ENCODE results near the gene MANBA.
A peak's percentile ranks its signal among the peaks of the same experiment; 100 is the strongest.
"Not testable (repeated sequence)": the region's sequence is repeated elsewhere in the genome, so short reads cannot be mapped to it uniquely, and the experiment has no call there.

The MANBA gene

GRCh38 chr4:102743352-102743751 lies 17.4 kb downstream of the MANBA start:
- not testable (repeated sequence) for H3K4me3 Mint-ChIP-seq; H3K4me1 Mint-ChIP-seq (ENCODE audit: low read depth); H3K27me3 Mint-ChIP-seq (ENCODE audit: low read depth); H3K27ac Mint-ChIP-seq
- Mint-ChIP-seq H3K36me3 (ENCODE audit: low read depth) (peaks cover 26% of the 10 kb centered on the region), H3K9me3 (peaks cover 25% of the 10 kb centered on the region)

GRCh38 chr4:102738802-102739201 lies 22.0 kb downstream of the MANBA start:
- Mint-ChIP-seq H3K36me3 (ENCODE audit: low read depth) (peaks cover 22% of the 10 kb centered on the region), H3K4me1 (ENCODE audit: low read depth) (peaks cover 18% of the 10 kb centered on the region), H3K9me3 (peaks cover 28% of the 10 kb centered on the region)
- not testable (repeated sequence) for H3K27me3 Mint-ChIP-seq (ENCODE audit: low read depth); H3K4me3 Mint-ChIP-seq; H3K27ac Mint-ChIP-seq

DNA sequence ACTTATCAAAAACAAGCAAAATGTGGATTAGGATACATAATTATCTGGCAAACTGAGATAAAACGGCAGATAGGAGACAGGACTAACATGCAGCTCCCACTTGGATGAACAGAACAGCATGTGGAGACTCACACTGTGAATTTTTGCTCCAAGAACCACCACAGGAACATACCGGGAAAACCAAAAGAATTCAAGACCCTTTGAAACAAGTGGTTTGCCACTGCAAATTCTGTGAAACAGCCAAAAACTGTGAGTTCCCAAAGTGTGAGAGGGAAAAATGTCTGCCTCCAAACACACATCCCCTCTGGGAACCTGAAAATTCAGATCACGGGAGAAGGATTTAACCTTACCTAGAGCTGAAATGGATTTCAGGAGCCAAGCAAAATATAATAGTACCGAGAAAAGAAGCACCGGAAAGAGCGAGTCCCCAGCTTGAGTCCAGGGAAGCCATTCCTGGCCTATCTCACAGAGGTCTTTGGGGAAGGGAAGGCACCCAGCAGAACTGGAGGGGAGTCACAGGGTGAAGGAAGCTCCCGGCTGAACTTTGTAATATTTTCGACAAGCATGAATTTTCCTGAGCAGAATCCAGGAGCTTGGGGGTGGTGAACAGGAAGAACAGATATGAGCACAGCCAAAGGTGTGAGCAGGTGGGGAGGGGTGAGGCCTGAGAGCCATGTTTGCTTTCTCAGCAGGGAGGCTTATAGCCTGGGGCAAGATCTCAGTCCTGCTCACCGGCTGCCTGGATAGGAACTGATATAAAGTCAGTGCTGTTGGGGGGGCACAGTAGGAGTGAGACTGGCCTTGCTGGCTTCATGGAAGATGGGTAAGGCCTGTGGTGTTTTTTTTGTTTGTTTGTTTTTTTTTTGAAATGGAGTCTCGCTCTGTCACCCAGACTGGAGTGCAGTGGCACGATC lies 23.9 kb downstream of the MANBA start:
- Mint-ChIP-seq H3K4me3 (no peak overlapping the region), H3K27me3 (ENCODE audit: low read depth) (no peaks in the 10 kb centered on the region), H3K9me3 (peaks cover 22% of the 10 kb centered on the region), H3K27ac (no peak overlapping the region), H3K4me1 (ENCODE audit: low read depth) (peaks cover 12% of the 10 kb centered on the region), H3K36me3 (ENCODE audit: low read depth) (peaks cover 13% of the 10 kb centered on the region)

GRCh38 chr4:102735582-102735981 lies 25.2 kb downstream of the MANBA start:
- H3K9me3 Mint-ChIP-seq, result peaks cover 21% of the 10 kb centered on the region
- no peaks in the 10 kb centered on the region for H3K27me3 Mint-ChIP-seq (ENCODE audit: low read depth)
- no peak overlapping the region for H3K27ac Mint-ChIP-seq
- peaks cover 11% of the 10 kb centered on the region for H3K4me1 Mint-ChIP-seq (ENCODE audit: low read depth)
- no peak overlapping the region for H3K4me3 Mint-ChIP-seq
- H3K36me3 Mint-ChIP-seq (ENCODE audit: low read depth), result peaks cover 7% of the 10 kb centered on the region

DNA sequence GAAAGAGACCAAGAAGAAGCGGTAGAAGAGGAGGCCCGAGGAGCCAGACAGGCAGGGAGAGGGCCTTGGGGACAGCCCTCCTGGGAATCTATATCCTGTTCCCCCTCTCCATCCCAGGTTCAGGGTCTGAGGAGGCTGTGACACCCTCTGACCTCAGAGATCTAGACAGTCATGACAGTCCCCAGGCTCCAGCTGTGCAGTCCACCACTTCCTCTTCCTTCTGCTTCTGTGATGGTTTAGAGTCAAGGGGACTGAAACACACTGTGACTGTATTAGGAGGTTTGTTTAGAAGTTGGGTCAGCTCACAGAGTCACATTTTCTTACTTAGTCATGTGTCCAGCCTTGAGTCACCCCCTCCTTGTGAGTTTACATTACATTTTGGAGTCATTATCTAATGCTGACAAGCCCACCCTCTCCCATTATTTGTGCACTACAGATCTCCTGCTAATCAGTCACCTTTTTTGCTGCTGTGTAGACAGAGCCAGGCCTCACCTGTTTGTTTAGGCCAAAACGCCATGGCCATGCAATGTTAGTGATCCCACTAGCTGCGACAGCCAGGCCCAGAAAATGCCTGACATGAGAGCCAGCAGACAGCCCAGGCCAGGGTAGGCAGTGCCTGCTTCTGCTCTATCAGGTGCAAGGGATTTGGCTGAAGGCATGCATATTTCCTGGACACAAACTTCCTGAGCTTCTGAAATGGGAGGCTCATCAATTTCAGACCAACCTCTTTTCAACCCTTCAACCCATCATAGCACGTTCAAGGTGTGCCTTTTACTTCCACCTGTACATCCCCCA lies 26.0 kb downstream of the MANBA start:
- H3K36me3 Mint-ChIP-seq (ENCODE audit: low read depth), result peaks cover 10% of the 10 kb centered on the region
- no peaks in the 10 kb centered on the region for H3K27me3 Mint-ChIP-seq (ENCODE audit: low read depth)
- no peak overlapping the region for H3K4me3 Mint-ChIP-seq
- H3K27ac Mint-ChIP-seq, result peak overlapping the region; percentile 66
- peaks cover 22% of the 10 kb centered on the region for H3K9me3 Mint-ChIP-seq
- peaks cover 11% of the 10 kb centered on the region for H3K4me1 Mint-ChIP-seq (ENCODE audit: low read depth)

- Mint-ChIP-seq H3K4me3 (no peak overlapping the region), H3K27ac (peak overlapping the region; percentile 66), H3K9me3 (peaks cover 15% of the 10 kb centered on the region), H3K36me3 (ENCODE audit: low read depth) (peaks cover 16% of the 10 kb centered on the region), H3K4me1 (ENCODE audit: low read depth) (peaks cover 11% of the 10 kb centered on the region), H3K27me3 (ENCODE audit: low read depth) (no peaks in the 10 kb centered on the region)
These were observed 26.7 kb downstream of the MANBA start for GRCh38 chr4:102734116-102734515.

DNA sequence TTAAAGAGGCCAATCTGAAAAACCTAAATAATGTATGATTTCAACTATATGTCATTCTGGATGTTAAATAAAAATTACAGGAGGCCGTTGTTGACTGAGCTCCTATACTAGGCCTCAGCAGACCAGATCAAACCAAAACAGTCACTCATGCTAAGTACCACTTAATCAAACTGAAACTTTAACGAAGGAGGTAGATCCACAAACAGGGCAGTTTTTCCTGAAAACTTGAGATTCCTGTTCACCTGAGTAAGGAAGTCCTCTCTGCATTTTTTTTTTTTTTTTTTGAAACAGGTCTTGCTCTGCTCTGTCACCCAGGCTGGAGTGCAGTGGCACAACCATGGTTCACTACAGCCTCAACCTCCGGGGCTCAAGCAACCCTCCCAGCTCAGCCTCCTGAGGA lies 27.7 kb downstream of the MANBA start:
- Mint-ChIP-seq H3K27ac (peak overlapping the region; percentile 32), H3K4me1 (ENCODE audit: low read depth) (peaks cover 11% of the 10 kb centered on the region), H3K27me3 (ENCODE audit: low read depth) (no peaks in the 10 kb centered on the region), H3K4me3 (no peak overlapping the region), H3K9me3 (peaks cover 5% of the 10 kb centered on the region), H3K36me3 (ENCODE audit: low read depth) (peaks cover 11% of the 10 kb centered on the region)

DNA sequence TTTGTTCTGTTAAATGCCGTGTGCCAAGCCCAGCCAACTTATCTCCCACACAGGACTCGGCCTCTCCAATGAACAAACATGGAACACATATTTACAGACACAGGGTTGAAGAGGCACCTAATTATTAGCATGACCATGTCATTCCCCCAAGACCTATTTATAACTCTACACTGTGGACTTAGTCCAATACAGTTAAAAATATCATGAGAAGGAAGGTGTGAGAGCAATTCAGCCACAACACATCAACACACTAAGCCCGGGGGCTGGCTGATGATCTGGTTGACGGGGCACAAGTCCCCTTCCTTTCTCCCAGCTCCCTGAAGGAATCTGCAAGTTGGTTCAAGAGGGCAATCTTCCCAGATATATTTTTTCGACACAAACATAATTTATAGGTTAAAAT lies 28.1 kb downstream of the MANBA start:
- H3K4me1 Mint-ChIP-seq (ENCODE audit: low read depth), result peaks cover 11% of the 10 kb centered on the region
- H3K4me3 Mint-ChIP-seq, result no peak overlapping the region
- H3K36me3 Mint-ChIP-seq (ENCODE audit: low read depth), result peaks cover 11% of the 10 kb centered on the region
- peaks cover 4% of the 10 kb centered on the region for H3K9me3 Mint-ChIP-seq
- H3K27me3 Mint-ChIP-seq (ENCODE audit: low read depth), result no peaks in the 10 kb centered on the region
- no peak overlapping the region for H3K27ac Mint-ChIP-seq

GRCh38 chr4:102730968-102731533 lies 29.7 kb downstream of the MANBA start:
- Mint-ChIP-seq H3K27me3 (ENCODE audit: low read depth) (no peaks in the 10 kb centered on the region), H3K36me3 (ENCODE audit: low read depth) (peaks cover 15% of the 10 kb centered on the region), H3K4me1 (ENCODE audit: low read depth) (peaks cover 11% of the 10 kb centered on the region), H3K9me3 (peaks cover 4% of the 10 kb centered on the region), H3K27ac (no peak overlapping the region), H3K4me3 (no peak overlapping the region)

DNA sequence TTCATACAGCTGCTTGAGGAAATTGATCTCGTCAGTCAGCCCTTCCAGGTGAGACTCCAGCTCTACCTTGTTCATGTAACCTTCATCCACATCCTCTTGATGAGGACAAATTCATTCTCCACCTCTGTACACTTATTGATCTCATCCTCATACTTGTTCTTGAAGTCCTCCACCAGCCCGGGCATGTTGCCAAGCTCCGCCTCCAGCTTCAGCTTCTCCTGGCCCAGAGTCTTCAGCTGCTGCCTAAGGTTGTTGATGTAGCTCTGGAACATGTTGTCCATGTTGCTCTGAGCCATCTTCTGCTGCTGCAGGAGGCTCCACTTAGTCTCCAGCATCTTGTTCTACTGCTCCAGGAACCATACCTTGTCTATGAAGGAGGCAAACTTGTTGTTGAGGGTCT lies 31.3 kb downstream of the MANBA start:
- H3K27me3 Mint-ChIP-seq (ENCODE audit: low read depth); H3K27ac Mint-ChIP-seq: not testable (repeated sequence)
- peaks cover 17% of the 10 kb centered on the region for H3K36me3 Mint-ChIP-seq (ENCODE audit: low read depth)

DNA sequence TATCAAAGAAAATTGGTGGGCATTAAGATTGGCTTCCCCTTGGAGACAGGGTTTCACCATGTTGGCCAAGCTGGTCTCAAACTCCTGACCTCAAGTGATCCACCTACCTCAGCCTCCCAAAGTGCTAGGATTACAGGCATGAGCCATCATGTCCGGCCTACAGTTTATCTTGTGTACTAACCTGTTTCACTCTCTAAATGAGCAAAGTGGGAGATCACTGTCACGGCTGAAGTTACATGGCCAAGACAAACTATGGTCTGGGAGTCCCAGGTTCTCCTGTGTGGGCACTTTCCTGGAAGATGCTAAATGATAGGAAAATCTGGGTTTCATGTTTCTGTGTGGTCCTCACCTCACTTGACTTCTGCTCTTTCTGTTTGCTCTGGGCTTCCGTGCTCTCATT lies 33.8 kb downstream of the MANBA start:
- not testable (repeated sequence) for H3K27ac Mint-ChIP-seq
- H3K36me3 Mint-ChIP-seq (ENCODE audit: low read depth), result peaks cover 20% of the 10 kb centered on the region

More for the DNA sequence above, 31.3 kb downstream of the MANBA start:
- not testable (repeated sequence) for H3K9me3 Mint-ChIP-seq; H3K4me3 Mint-ChIP-seq; H3K4me1 Mint-ChIP-seq (ENCODE audit: low read depth)

DNA sequence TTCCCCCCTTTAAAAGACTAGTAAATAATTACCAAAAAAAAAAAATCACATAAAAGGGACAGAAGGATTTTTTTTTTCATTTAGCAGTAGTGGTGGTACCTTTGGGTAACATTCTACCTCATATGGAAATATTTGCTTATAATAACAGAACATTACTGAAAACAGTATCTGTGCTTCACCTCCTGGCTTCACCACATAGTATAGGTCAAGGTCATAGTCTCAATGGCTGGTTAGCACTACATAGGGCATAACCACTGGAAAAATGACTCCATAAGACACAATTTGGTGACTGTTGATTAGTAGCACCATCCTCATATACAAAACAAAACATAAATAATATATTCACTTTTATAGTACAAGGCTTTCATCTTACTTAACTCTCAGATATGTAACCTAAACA lies 34.7 kb downstream of the MANBA start:
- Mint-ChIP-seq H3K4me1 (ENCODE audit: low read depth) (no peaks in the 10 kb centered on the region), H3K4me3 (no peak overlapping the region), H3K27ac (no peak overlapping the region), H3K36me3 (ENCODE audit: low read depth) (peaks cover 20% of the 10 kb centered on the region), H3K27me3 (ENCODE audit: low read depth) (no peaks in the 10 kb centered on the region), H3K9me3 (peaks cover 4% of the 10 kb centered on the region)

More for the DNA sequence above, 33.8 kb downstream of the MANBA start:
- not testable (repeated sequence) for H3K4me1 Mint-ChIP-seq (ENCODE audit: low read depth); H3K9me3 Mint-ChIP-seq; H3K27me3 Mint-ChIP-seq (ENCODE audit: low read depth); H3K4me3 Mint-ChIP-seq

DNA sequence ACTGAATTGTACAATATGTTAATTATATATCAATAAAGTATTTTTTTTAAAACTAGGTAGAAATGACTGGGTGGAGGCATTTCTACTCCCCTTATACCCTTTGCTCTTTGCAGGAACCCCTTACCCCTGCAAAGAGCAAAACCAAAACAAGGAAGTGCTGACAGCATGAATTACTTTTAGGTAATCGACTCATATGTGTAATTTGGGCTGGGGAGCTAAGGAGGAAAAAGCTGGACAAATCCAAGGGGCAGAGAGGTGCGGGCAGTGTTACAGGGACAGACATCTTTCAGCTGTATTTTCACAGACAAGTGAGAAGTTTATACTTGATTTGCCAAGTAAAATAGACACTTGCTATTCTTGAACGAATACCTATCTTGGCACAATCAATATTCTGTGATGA lies 35.5 kb downstream of the MANBA start:
- Mint-ChIP-seq H3K9me3 (no peaks in the 10 kb centered on the region), H3K36me3 (ENCODE audit: low read depth) (peaks cover 22% of the 10 kb centered on the region), H3K4me1 (ENCODE audit: low read depth) (no peaks in the 10 kb centered on the region), H3K27ac (no peak overlapping the region), H3K27me3 (ENCODE audit: low read depth) (no peaks in the 10 kb centered on the region), H3K4me3 (no peak overlapping the region)

DNA sequence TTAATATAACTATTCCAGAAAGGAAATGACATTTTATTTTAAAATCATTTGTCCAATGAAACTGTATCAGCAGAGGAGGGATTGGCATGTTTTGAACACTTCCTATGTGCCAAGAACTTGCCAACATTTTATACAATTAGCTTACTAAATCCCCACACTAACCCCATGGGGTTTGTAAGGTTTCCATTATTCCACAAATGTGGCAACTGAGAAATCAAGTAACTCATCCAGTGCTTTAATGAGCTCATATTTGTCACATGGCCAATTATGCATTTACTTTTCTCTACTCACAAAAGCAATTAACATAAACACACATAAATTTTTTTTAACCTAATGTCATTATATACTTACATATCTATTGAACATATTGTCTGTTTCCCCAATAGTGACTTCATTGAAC lies 37.3 kb downstream of the MANBA start:
- no peaks in the 10 kb centered on the region for H3K27me3 Mint-ChIP-seq (ENCODE audit: low read depth)
- no peaks in the 10 kb centered on the region for H3K4me1 Mint-ChIP-seq (ENCODE audit: low read depth)
- H3K4me3 Mint-ChIP-seq, result no peak overlapping the region
- H3K27ac Mint-ChIP-seq, result no peak overlapping the region
- H3K36me3 Mint-ChIP-seq (ENCODE audit: low read depth), result peaks cover 18% of the 10 kb centered on the region
- no peaks in the 10 kb centered on the region for H3K9me3 Mint-ChIP-seq

- Mint-ChIP-seq H3K9me3 (peaks cover 2% of the 10 kb centered on the region), H3K4me3 (no peak overlapping the region), H3K4me1 (ENCODE audit: low read depth) (peaks cover 3% of the 10 kb centered on the region), H3K27ac (no peak overlapping the region), H3K27me3 (ENCODE audit: low read depth) (no peaks in the 10 kb centered on the region), H3K36me3 (ENCODE audit: low read depth) (peaks cover 26% of the 10 kb centered on the region)
These were observed 38.0 kb downstream of the MANBA start for GRCh38 chr4:102722740-102723139.

Data from T-helper 1 cell treated with Interleukin-12 subunit alpha and Interleukin-12 subunit beta and Interleukin-4 antibody, amounts not matched to agents 30 μg/mL and 1 μg/mL, for 36 hours (primary cell).